ENCODE measurements around the gene OR52L1. TPM values are rescaled to one million over a fixed set of nuclear protein-coding genes. Genes with fewer than 3 reads are reported as not detected.
A peak's percentile ranks its signal among the peaks of the same experiment; 100 is the strongest.

OR52L1 gene
- total RNA-seq, 1 experiment from 2014 or later, result 0.15 TPM

- ChIA-PET CTCF (interaction anchor here (1.7 to 2.7 kb wide), 2 partner anchors 238 to 350 kb away, joined by 4 to 10 read pairs; no protein-coding TSS in a partner anchor), POLR2A (no interaction called here)
- DNase-seq (ENCODE audit: low spot score) (no peak), ATAC-seq (no peak)
- H3K4me1 Mint-ChIP-seq, result no peaks in the 10 kb centered on the region
- no peak for TF ChIP-seq JAZF1 (CRISPR knock-in tag; IDR thresholded peaks at IDR 0.05)
- TF ChIP-seq EMX1 (CRISPR knock-in tag; IDR thresholded peaks at IDR 0.05), result no peak
- TF ChIP-seq ZNF138 (CRISPR knock-in tag; conservative IDR thresholded peaks at IDR 0.05), result no peak
- no peak for TF ChIP-seq SP1 (CRISPR knock-in tag; conservative IDR thresholded peaks at IDR 0.05)
- TF ChIP-seq USF2 (CRISPR knock-in tag; IDR thresholded peaks at IDR 0.05), result no peak
- TF ChIP-seq CBFB (CRISPR knock-in tag; IDR thresholded peaks at IDR 0.05; ENCODE audit: low read depth), result no peak
- TF ChIP-seq KAT7 (CRISPR knock-in tag; IDR thresholded peaks at IDR 0.05; ENCODE audit: borderline replicate concordance), result no peak
- no peak for TF ChIP-seq FOXP1 (CRISPR knock-in tag; IDR thresholded peaks at IDR 0.05; ENCODE audit: borderline replicate concordance)
- no peaks in the 10 kb centered on the region for H3K27me3 Mint-ChIP-seq (ENCODE audit: low read depth)
- H3K9me3 Mint-ChIP-seq, result peaks cover 4% of the 10 kb centered on the region; the same call in 1 of the 2 replicates
- no peaks in the 10 kb centered on the region for H3K36me3 Mint-ChIP-seq
- H3K4me3 Mint-ChIP-seq, result no peak overlapping the region
- H3K27ac Mint-ChIP-seq, result no peak overlapping the region
Measured at GRCh38 chr11:6013042-6013441, 26.3 kb upstream of the OR52L1 start.

GRCh38 chr11:6012035-6012668 is 25.4 kb upstream of the OR52L1 start:
- Mint-ChIP-seq H3K4me1 (no peaks in the 10 kb centered on the region), H3K27ac (no peak overlapping the region), H3K27me3 (ENCODE audit: low read depth) (no peaks in the 10 kb centered on the region), H3K9me3 (peaks cover 4% of the 10 kb centered on the region; the same call in 1 of the 2 replicates), H3K4me3 (no peak overlapping the region), H3K36me3 (no peaks in the 10 kb centered on the region)
- CTCF ChIA-PET, result interaction anchor here (1.3 to 2.7 kb wide), 4 partner anchors 20 to 351 kb away, joined by 4 to 10 read pairs (median 4); no protein-coding TSS in a partner anchor
- DNase-seq (ENCODE audit: low spot score) (no peak), ATAC-seq (peak; percentile 44; the same call in 1 of the 2 replicates)
- POLR2A ChIA-PET, result no interaction called here
- no peak for TF ChIP-seq ZNF317 (CRISPR knock-in tag; IDR thresholded peaks at IDR 0.05; ENCODE audit: borderline replicate concordance, low read depth)
- no peak for TF ChIP-seq ZSCAN18 (CRISPR knock-in tag; IDR thresholded peaks at IDR 0.05)
- no peak for TF ChIP-seq RELA (CRISPR knock-in tag; IDR thresholded peaks at IDR 0.05; ENCODE audit: borderline replicate concordance)
- TF ChIP-seq USF2 (CRISPR knock-in tag; IDR thresholded peaks at IDR 0.05), result no peak
- TF ChIP-seq ZNF671 (CRISPR knock-in tag; IDR thresholded peaks at IDR 0.05), result no peak
- TF ChIP-seq MYBL2 (CRISPR knock-in tag; IDR thresholded peaks at IDR 0.05), result no peak
- no peak for TF ChIP-seq STAT6 (CRISPR knock-in tag; conservative IDR thresholded peaks at IDR 0.05; ENCODE audit: low read depth)
- TF ChIP-seq ZNF263 (CRISPR knock-in tag; IDR thresholded peaks at IDR 0.05; ENCODE audit: low read depth), result no peak
- no peak for TF ChIP-seq IRF2 (CRISPR knock-in tag; IDR thresholded peaks at IDR 0.05; ENCODE audit: borderline replicate concordance, low read depth)
- no peak for TF ChIP-seq SMAD4 (CRISPR knock-in tag; IDR thresholded peaks at IDR 0.05)
- TF ChIP-seq MAX (CRISPR knock-in tag; IDR thresholded peaks at IDR 0.05), result no peak
- no peak for TF ChIP-seq ATF1 (CRISPR knock-in tag; IDR thresholded peaks at IDR 0.05)
- TF ChIP-seq FOXK1 (CRISPR knock-in tag; IDR thresholded peaks at IDR 0.05), result no peak
- TF ChIP-seq MLX (CRISPR knock-in tag; IDR thresholded peaks at IDR 0.05), result no peak
- TF ChIP-seq ZNF532 (CRISPR knock-in tag; IDR thresholded peaks at IDR 0.05; ENCODE audit: borderline replicate concordance), result no peak
